ENCODE data around the gene SLC6A19.

The SLC6A19 gene

GRCh38 chr5:1229822-1230221 is 28.4 kb downstream of the SLC6A19 start:
- Mint-ChIP-seq H3K4me3 (no peak overlapping the region), H3K36me3 (ENCODE audit: low read depth) (no peaks in the 10 kb centered on the region), H3K4me1 (peaks cover 28% of the 10 kb centered on the region), H3K27ac (no peak overlapping the region), H3K9me3 (no peaks in the 10 kb centered on the region), H3K27me3 (ENCODE audit: low read depth) (peaks cover 25% of the 10 kb centered on the region)
- no peak for TF ChIP-seq CTCF (IDR thresholded peaks at IDR 0.05; ENCODE audit: unreplicated experiment in 3 of 3)

- no peaks in the 10 kb centered on the region for H3K9me3 Mint-ChIP-seq
- H3K27me3 Mint-ChIP-seq (ENCODE audit: low read depth) = peaks cover 25% of the 10 kb centered on the region
- H3K27ac Mint-ChIP-seq = no peak overlapping the region
- TF ChIP-seq CTCF (IDR thresholded peaks at IDR 0.05; ENCODE audit: unreplicated experiment in 3 of 3) = no peak
- no peaks in the 10 kb centered on the region for H3K36me3 Mint-ChIP-seq (ENCODE audit: low read depth)
- H3K4me3 Mint-ChIP-seq = no peak overlapping the region
- peaks cover 28% of the 10 kb centered on the region for H3K4me1 Mint-ChIP-seq
These were observed 29.2 kb downstream of the SLC6A19 start for GRCh38 chr5:1230551-1230950.

GRCh38 chr5:1231354-1231905 is 30.0 kb downstream of the SLC6A19 start:
- TF ChIP-seq CTCF (IDR thresholded peaks at IDR 0.05; ENCODE audit: unreplicated experiment in 3 of 3) = no peak
- H3K4me1 Mint-ChIP-seq = peaks cover 24% of the 10 kb centered on the region
- peaks cover 34% of the 10 kb centered on the region for H3K27me3 Mint-ChIP-seq (ENCODE audit: low read depth)
- no peak overlapping the region for H3K27ac Mint-ChIP-seq
- peaks cover 9% of the 10 kb centered on the region for H3K9me3 Mint-ChIP-seq
- no peak overlapping the region for H3K4me3 Mint-ChIP-seq
- no peaks in the 10 kb centered on the region for H3K36me3 Mint-ChIP-seq (ENCODE audit: low read depth)

- Mint-ChIP-seq H3K27ac (no peak overlapping the region), H3K4me1 (peaks cover 15% of the 10 kb centered on the region), H3K9me3 (peaks cover 11% of the 10 kb centered on the region), H3K36me3 (ENCODE audit: low read depth) (no peaks in the 10 kb centered on the region), H3K4me3 (no peak overlapping the region), H3K27me3 (ENCODE audit: low read depth) (peaks cover 35% of the 10 kb centered on the region)
- no peak for TF ChIP-seq CTCF (IDR thresholded peaks at IDR 0.05; ENCODE audit: unreplicated experiment in 3 of 3)
These were observed 31.4 kb downstream of the SLC6A19 start for GRCh38 chr5:1232780-1233179.

- Mint-ChIP-seq H3K27ac (no peak overlapping the region), H3K27me3 (ENCODE audit: low read depth) (peaks cover 16% of the 10 kb centered on the region), H3K9me3 (peaks cover 11% of the 10 kb centered on the region), H3K4me1 (no peaks in the 10 kb centered on the region), H3K4me3 (no peak overlapping the region), H3K36me3 (ENCODE audit: low read depth) (no peaks in the 10 kb centered on the region)
- TF ChIP-seq CTCF (IDR thresholded peaks at IDR 0.05; ENCODE audit: unreplicated experiment in 3 of 3) = no peak
These were observed 34.0 kb downstream of the SLC6A19 start for GRCh38 chr5:1235379-1235778.

- Mint-ChIP-seq H3K4me1 (no peaks in the 10 kb centered on the region), H3K36me3 (ENCODE audit: low read depth) (no peaks in the 10 kb centered on the region), H3K27me3 (ENCODE audit: low read depth) (peaks cover 21% of the 10 kb centered on the region), H3K9me3 (peaks cover 11% of the 10 kb centered on the region), H3K27ac (no peak overlapping the region), H3K4me3 (no peak overlapping the region)
- no peak for TF ChIP-seq CTCF (IDR thresholded peaks at IDR 0.05; ENCODE audit: unreplicated experiment in 3 of 3)
These were observed 34.4 kb downstream of the SLC6A19 start for GRCh38 chr5:1235838-1236237.

Measured in nephron (organoid).